LNCAP (cell line): Measurements from ENCODE around the gene FGR.

Experiments
- TF ChIP-seq, protein P1 (sequence below): fragments of 450-650 bp; IDR thresholded peaks from 2 replicates; pipeline ENCODE4 v1.5.1; 2017; ENCODE audit warnings: mild to moderate bottlenecking

The FGR gene

DNA sequence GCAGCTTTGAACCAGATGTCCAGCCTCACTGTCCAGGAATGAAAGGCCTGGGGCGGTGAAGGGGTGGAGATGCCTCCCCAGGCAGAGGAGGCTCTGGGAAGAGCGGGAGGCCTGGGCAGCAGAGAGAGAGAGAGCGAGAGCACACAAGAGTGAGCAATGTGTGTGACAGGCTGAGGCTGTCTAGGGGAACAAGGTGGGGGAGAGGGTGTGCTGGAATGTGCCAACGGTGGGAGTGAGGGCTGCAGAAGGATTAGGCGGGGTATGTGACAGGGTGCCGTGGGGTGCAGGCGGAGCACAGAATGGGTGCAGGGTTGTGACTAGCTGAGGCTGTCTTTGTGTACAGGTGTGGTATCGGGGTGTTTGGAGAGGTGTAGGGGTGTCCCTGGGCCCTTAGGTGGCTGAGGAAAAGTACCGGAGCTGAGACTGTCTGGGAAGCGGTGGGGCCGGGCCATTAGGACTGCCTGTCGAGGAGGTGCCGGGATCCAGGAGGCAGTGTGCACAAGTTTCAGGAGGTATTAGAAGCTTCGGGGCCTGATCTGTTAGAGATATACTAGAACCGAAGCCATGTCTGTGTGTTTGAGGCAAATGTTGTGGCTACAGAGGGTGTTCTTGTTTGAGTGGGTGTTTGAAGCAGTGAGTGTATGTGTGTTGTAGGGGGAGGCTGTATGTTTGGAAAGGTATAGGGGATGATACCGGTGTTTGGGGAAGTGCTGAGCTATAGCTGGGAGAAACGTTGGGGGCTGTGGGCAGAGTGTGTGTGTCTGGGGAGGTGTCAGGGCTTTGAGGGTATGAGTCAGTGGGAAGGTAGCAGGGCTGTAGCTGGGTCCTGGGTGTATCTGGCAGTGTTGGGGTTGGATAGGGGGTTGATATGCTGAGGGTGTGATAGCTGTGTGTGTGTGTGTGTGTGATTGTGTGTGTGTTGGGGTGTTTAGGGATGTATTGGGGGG, 40.1 kb downstream of the FGR start:
- TF ChIP-seq, protein P1, sequence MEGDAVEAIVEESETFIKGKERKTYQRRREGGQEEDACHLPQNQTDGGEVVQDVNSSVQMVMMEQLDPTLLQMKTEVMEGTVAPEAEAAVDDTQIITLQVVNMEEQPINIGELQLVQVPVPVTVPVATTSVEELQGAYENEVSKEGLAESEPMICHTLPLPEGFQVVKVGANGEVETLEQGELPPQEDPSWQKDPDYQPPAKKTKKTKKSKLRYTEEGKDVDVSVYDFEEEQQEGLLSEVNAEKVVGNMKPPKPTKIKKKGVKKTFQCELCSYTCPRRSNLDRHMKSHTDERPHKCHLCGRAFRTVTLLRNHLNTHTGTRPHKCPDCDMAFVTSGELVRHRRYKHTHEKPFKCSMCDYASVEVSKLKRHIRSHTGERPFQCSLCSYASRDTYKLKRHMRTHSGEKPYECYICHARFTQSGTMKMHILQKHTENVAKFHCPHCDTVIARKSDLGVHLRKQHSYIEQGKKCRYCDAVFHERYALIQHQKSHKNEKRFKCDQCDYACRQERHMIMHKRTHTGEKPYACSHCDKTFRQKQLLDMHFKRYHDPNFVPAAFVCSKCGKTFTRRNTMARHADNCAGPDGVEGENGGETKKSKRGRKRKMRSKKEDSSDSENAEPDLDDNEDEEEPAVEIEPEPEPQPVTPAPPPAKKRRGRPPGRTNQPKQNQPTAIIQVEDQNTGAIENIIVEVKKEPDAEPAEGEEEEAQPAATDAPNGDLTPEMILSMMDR: no peak

DNA sequence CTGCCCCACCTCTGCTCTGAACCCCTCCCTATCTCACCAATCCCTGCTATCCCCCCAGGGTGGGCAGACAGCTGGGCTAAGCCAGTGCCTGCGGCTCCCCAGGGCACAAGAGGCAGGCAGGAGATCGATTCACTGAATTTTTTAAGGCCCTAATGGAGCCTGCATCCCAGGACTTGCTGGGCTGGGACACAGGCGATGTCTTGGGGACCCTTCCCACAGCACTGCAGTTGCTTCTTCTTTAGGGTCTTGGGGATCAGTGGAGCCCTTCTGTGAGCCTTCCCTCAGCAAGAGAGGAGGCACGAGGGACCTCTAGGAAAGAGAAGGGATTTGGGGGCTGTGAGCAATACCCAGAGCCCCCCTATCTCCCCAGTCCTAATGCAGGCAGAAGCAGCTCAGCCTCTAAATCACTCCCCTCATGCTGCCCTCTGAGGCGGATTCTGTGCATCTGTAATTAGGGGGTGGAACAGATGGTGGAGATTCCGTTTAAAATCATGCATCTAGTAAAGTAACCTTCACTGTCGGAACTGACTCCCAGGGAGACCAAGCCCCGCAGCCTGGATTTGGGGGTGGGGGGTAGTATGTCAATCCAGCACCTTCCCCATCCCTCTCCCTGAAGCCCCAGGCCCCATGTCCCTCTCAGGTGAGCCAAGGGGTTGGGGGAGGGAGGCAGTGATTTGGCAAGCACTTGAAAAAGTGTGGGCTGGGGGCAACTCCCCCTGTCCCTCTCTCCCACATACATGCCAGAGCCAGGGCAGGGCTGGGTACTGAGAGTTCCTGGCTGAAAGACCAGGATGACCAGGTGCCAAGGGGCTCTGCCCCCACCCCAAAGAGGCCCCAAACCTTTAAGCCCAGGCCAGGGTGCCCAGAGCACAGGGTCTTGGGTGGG, 41.1 kb downstream of the FGR start:
- TF ChIP-seq, protein P1: no peak

DNA sequence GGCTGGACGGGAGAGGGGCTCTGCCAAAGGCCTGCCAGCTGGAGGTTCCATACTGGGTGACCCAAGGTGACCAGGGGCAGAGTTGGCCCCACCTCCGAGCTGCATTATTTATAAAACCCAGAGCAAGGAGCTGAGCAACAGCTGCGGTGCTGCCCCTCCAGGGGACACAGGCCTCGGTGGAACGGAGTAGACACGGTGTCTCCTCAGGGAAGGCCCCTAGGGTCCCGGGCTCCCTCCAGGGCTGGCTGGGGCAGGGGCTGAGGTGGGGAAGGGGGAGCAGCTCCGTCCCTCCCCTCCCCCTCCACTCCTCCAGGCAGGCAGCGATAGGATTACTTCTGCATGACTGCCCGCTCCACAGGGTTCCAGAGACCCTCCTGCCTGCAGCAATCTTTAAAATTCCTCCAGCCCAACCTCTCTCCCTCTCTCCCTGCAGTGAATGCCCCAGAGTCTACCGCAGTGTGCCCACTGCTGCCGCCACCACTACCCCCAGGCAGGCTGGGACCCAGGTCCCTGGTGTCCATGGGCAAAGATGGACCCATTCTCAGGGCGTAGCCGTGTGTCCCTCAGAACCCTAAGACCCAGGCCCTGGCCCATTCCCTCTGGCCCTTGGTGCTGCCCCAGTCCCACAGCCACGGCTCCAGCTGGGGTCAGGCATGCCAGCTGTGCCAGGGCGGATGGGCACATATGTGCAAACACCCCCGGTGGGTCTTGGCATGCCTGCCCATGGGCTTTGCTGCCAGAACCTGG, 41.9 kb downstream of the FGR start:
- TF ChIP-seq, protein P1: no peak

DNA sequence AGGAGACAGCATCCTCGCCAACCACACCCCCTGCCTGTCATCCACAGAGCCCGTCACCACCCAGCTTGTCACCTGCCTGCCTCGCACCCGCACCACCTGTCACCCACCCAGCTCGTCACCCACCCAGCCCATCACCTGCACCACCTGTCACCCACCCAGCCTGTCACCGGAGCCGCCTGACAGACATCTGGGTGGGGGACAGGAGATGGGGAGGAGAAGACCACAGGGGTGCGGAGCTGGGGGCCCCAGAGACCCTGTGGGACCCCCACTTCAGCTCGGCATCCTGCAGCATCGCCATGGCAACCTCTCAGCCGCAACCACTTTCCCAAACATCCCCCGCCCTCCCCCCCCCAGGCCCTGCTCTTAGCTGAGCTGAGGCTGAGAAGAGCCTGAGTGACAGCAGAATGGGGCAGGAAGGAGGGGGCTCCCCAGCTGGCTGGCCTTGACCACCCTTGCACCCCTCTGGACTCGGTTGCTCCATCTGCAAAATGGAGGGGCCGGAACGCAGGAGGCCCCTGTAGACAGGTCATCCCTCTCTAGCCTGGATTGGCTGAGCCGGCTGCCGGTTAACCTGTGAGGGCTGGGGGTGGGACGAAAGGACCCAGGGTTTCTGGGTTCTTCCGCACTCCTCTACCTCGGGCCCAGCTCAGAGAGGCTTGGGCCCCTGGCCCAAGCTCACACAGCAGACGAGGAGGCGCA, 42.6 kb downstream of the FGR start:
- TF ChIP-seq, protein P1: no peak

DNA sequence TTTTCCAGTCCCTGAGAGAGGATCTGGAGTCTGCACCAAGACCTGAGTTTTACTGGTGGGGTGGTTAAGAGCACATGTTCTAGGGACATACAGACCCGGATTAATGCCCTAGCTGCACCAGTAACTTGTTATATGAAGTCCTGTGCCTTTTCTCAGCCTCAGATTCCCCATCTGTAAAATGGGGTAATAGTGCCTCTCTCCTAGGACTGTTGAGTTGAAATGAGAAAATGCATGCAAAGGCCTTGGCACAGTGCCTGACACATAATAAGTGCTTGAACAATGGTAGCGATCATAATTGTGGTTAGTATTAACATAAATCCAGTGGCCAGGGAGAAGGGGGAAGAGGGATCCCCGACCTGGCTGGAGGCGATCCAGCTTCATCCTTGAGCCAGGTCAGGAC, 43.4 kb downstream of the FGR start:
- TF ChIP-seq, protein P1: no peak

DNA sequence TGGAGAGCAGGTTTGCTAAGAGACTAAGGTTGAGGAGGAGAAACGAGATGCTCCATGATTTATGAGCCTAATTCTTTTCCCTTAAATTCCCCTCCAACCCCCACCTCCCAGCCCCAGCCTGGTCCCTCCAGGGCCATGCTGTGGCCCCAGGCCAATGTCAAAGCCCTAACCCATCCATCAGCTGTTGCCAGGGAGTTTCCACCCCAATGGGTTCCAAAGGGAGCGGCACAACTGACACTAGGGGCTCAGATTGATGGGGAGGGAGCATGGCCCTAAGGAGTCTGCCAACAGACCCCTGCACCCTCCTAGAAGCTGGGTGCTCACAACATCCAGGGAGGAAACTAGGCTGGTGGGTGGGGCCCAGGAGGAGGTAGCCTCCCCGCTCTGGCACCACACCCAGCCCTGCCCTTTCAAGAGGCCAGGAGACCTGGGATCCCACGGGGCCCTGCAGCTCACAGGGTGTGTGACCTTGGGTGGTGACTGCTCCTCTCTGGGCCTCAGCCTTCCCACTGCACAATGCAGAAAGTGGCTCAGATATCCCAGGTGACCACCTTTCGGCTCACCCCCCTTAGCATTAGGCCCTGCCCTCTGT, 44.0 kb downstream of the FGR start:
- TF ChIP-seq, protein P1: no peak
